RWPE2 (cell line): ENCODE results near the gene NAT9.

Experiments
- ATAC-seq: fragments of 200-7000 bp; cut with Tn5 transposase; 3 replicates; pipeline ENCODE4 v1.9.1; 2021; ENCODE audit warnings: low read depth
- DNase-seq: peaks from one replicate; pipeline ENCODE4 v3.0.0-alpha.2; 2020; ENCODE audit warnings: low spot score
- H3K27ac ChIP-seq: fragments of 450-650 bp; 2 replicates; pipeline ENCODE4 v1.5.1; 2017; ENCODE audit warnings: mild to moderate bottlenecking; ENCODE audit not compliant: poor library complexity, severe bottlenecking
- H3K27me3 ChIP-seq: fragments of 250-450 bp; sonication (Bioruptor Pico); 2 replicates; pipeline ENCODE4 v1.5.1; 2021; ENCODE audit warnings: mild to moderate bottlenecking, moderate library complexity; ENCODE audit not compliant: insufficient read depth, poor library complexity, severe bottlenecking
- H3K36me3 ChIP-seq: fragments of 250-450 bp; sonication (Bioruptor Pico); 2 replicates; pipeline ENCODE4 v1.5.1; 2020; ENCODE audit warnings: low read depth, mild to moderate bottlenecking, moderate library complexity
- H3K4me1 ChIP-seq: fragments of 250-450 bp; sonication (Bioruptor Pico); 2 replicates; pipeline ENCODE4 v1.5.1; 2021; ENCODE audit warnings: mild to moderate bottlenecking, moderate library complexity; ENCODE audit not compliant: insufficient read depth, poor library complexity, severe bottlenecking
- H3K4me3 ChIP-seq: fragments of 250-450 bp; sonication (Bioruptor Pico); 2 replicates; pipeline ENCODE4 v1.5.1; 2021; ENCODE audit warnings: mild to moderate bottlenecking, moderate library complexity; ENCODE audit not compliant: severe bottlenecking
- H3K9me3 ChIP-seq: fragments of 250-450 bp; sonication (Bioruptor Pico); 2 replicates; pipeline ENCODE4 v1.5.1; 2021; ENCODE audit warnings: mild to moderate bottlenecking, moderate library complexity; ENCODE audit not compliant: severe bottlenecking
- CTCF ChIP-seq: fragments of 450-650 bp; IDR thresholded peaks from one replicate; pipeline ENCODE4 v1.5.1; 2017; ENCODE audit warnings: mild to moderate bottlenecking, moderate library complexity; ENCODE audit not compliant: poor library complexity, severe bottlenecking

The NAT9 gene

GRCh38 chr17:74796211-74796610 lies 20.1 kb upstream of the NAT9 start:
- no peak for DNase-seq
- Histone ChIP-seq H3K4me1 (no peaks in the 10 kb centered on the region), H3K36me3 (peaks cover 23% of the 10 kb centered on the region), H3K4me3 (no peak overlapping the region), H3K9me3 (no peaks in the 10 kb centered on the region), H3K27me3 (no peaks in the 10 kb centered on the region), H3K27ac (no peak overlapping the region)
- no peak for ATAC-seq
- TF ChIP-seq CTCF, result no peak

- TF ChIP-seq CTCF, result no peak
- peaks cover 23% of the 10 kb centered on the region for H3K36me3 ChIP-seq
- no peaks in the 10 kb centered on the region for H3K4me1 ChIP-seq
- no peak overlapping the region for H3K27ac ChIP-seq
- no peak for ATAC-seq
- H3K9me3 ChIP-seq, result no peaks in the 10 kb centered on the region
- H3K27me3 ChIP-seq, result no peaks in the 10 kb centered on the region
- no peak overlapping the region for H3K4me3 ChIP-seq
- DNase-seq, result no peak
These were observed 19.3 kb upstream of the NAT9 start for GRCh38 chr17:74795327-74796020.

- H3K4me1 ChIP-seq, result no peaks in the 10 kb centered on the region
- DNase-seq (no peak), ATAC-seq (no peak)
- no peaks in the 10 kb centered on the region for H3K9me3 ChIP-seq
- H3K27ac ChIP-seq, result no peak overlapping the region
- TF ChIP-seq CTCF, result no peak
- H3K4me3 ChIP-seq, result no peak overlapping the region
- H3K36me3 ChIP-seq, result peaks cover 20% of the 10 kb centered on the region
- no peaks in the 10 kb centered on the region for H3K27me3 ChIP-seq
These were observed 16.5 kb upstream of the NAT9 start for GRCh38 chr17:74792586-74793105.

GRCh38 chr17:74790161-74791058 lies 14.3 kb upstream of the NAT9 start:
- no peak overlapping the region for H3K27ac ChIP-seq
- no peak for DNase-seq
- H3K27me3 ChIP-seq, result no peaks in the 10 kb centered on the region
- peaks cover 23% of the 10 kb centered on the region for H3K36me3 ChIP-seq
- no peaks in the 10 kb centered on the region for H3K4me1 ChIP-seq
- H3K4me3 ChIP-seq, result no peak overlapping the region
- no peak for ATAC-seq
- H3K9me3 ChIP-seq, result no peaks in the 10 kb centered on the region
- TF ChIP-seq CTCF, result no peak
